Measurements from ENCODE around the gene PHLDA2.

PHLDA2 gene

GRCh38 chr11:2964782-2965181 is 35.6 kb upstream of the PHLDA2 start:
- DNase-seq (ENCODE audit: extremely low read depth, low read depth): no peak
- TF ChIP-seq, protein P1, sequence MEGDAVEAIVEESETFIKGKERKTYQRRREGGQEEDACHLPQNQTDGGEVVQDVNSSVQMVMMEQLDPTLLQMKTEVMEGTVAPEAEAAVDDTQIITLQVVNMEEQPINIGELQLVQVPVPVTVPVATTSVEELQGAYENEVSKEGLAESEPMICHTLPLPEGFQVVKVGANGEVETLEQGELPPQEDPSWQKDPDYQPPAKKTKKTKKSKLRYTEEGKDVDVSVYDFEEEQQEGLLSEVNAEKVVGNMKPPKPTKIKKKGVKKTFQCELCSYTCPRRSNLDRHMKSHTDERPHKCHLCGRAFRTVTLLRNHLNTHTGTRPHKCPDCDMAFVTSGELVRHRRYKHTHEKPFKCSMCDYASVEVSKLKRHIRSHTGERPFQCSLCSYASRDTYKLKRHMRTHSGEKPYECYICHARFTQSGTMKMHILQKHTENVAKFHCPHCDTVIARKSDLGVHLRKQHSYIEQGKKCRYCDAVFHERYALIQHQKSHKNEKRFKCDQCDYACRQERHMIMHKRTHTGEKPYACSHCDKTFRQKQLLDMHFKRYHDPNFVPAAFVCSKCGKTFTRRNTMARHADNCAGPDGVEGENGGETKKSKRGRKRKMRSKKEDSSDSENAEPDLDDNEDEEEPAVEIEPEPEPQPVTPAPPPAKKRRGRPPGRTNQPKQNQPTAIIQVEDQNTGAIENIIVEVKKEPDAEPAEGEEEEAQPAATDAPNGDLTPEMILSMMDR (IDR thresholded peaks at IDR 0.05; ENCODE audit: low read depth, low read length, missing control alignments): no peak

DNA sequence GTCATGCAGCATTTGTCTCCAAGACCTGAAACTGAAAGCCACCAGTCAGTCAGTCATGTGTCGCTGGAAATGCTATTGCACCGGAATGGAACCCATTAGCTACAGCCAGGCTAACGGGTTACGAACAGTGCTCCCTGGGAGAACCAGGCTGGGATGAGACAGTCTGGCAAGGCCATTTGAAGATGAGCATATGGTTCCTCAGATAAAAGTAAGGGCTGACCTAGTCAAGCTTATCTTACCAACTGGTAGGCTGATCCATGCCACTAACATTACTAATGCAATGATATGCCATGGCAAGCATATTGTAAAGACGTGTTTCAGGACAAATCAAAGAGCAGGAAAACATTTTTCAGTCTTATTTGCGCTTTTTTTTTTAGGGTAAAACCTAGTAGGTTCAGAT is 34.5 kb upstream of the PHLDA2 start:
- H3K4me3 ChIP-seq (replicated peaks; ENCODE audit: low read depth, low read length): no peak overlapping the region
- DNase-seq (ENCODE audit: extremely low read depth, low read depth): no peak
- TF ChIP-seq, protein P1 (IDR thresholded peaks at IDR 0.05; ENCODE audit: low read depth, low read length, missing control alignments): no peak

More at GRCh38 chr11:2964782-2965181, 35.6 kb upstream of the PHLDA2 start:
- no peak overlapping the region for H3K4me3 ChIP-seq (replicated peaks; ENCODE audit: low read depth, low read length)

GRCh38 chr11:2963112-2963754 is 34.0 kb upstream of the PHLDA2 start:
- TF ChIP-seq, protein P1 (IDR thresholded peaks at IDR 0.05; ENCODE audit: low read depth, low read length, missing control alignments): no peak
- DNase-seq (ENCODE audit: extremely low read depth, low read depth): no peak
- no peak overlapping the region for H3K4me3 ChIP-seq (replicated peaks; ENCODE audit: low read depth, low read length)

- no peak for DNase-seq (ENCODE audit: extremely low read depth, low read depth)
These were observed 31.9 kb upstream of the PHLDA2 start for GRCh38 chr11:2961080-2961479.

GRCh38 chr11:2960139-2960538 is 30.9 kb upstream of the PHLDA2 start:
- TF ChIP-seq, protein P1 (IDR thresholded peaks at IDR 0.05; ENCODE audit: low read depth, low read length, missing control alignments): no peak
- no peak for DNase-seq (ENCODE audit: extremely low read depth, low read depth)
- no peak overlapping the region for H3K4me3 ChIP-seq (replicated peaks; ENCODE audit: low read depth, low read length)

More at GRCh38 chr11:2961080-2961479, 31.9 kb upstream of the PHLDA2 start:
- no peak overlapping the region for H3K4me3 ChIP-seq (replicated peaks; ENCODE audit: low read depth, low read length)
- TF ChIP-seq, protein P1 (IDR thresholded peaks at IDR 0.05; ENCODE audit: low read depth, low read length, missing control alignments): no peak

DNA sequence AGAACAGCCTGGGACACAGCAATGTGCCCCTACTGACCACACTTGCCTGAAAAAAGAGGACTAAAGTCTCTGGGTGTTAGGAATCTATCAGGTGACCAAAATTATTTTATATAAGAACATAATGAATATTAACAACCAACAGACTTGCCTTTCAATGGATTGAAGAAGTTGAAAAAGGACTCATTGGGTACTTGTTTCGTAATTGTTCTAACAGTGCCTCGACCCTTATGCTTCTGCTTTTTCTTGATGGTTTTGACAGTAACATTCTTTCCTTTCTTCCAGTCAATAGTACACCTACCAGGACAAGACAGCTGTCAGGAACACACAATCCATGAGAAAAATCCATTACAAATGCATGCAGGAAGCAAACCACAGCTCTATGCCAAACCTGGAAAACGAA is 29.0 kb upstream of the PHLDA2 start:
- no peak for DNase-seq (ENCODE audit: extremely low read depth, low read depth)
- no peak overlapping the region for H3K4me3 ChIP-seq (replicated peaks; ENCODE audit: low read depth, low read length)
- TF ChIP-seq, protein P1 (IDR thresholded peaks at IDR 0.05; ENCODE audit: low read depth, low read length, missing control alignments): no peak
